Smooth muscle cell (in vitro differentiated cells): ENCODE measurements around the gene C1QTNF9. TPM values are rescaled to one million over a fixed set of nuclear protein-coding genes. Genes with fewer than 3 reads are reported as not detected.

Experiments
- DNase-seq: peaks from one replicate; lab custom pipeline; 2025; ENCODE audit not compliant: unreplicated experiment; lab: John Stamatoyannopoulos, UW
- H2AFZ ChIP-seq: fragments of 200-600 bp; sonication (generic); 2 replicates; pipeline ENCODE4 v1.6.0; 2016; ENCODE audit warnings: antibody characterized with exemption, low read depth, mild to moderate bottlenecking
- H3F3A ChIP-seq: fragments of 200-600 bp; sonication (generic); 2 replicates; pipeline ENCODE4 v1.6.0; 2017; ENCODE audit warnings: antibody characterized with exemption, low read depth
- H3K27ac ChIP-seq: fragments of 200-600 bp; sonication (generic); 2 replicates; pipeline ENCODE4 v1.5.1; 2016; ENCODE audit warnings: low read depth, mild to moderate bottlenecking
- H3K27me3 ChIP-seq: fragments of 200-600 bp; sonication (generic); 2 replicates; pipeline ENCODE4 v1.6.1; 2016; ENCODE audit warnings: low read depth, mild to moderate bottlenecking
- H3K36me3 ChIP-seq: fragments of 200-600 bp; sonication (generic); 2 replicates; pipeline ENCODE4 v1.5.1; 2016; ENCODE audit warnings: low read depth
- H3K4me1 ChIP-seq: fragments of 200-600 bp; sonication (generic); 2 replicates; pipeline ENCODE4 v1.5.1; 2016; ENCODE audit warnings: low read depth
- H3K4me2 ChIP-seq: fragments of 200-600 bp; sonication (generic); 2 replicates; pipeline ENCODE4 v1.6.0; 2016; ENCODE audit warnings: mild to moderate bottlenecking
- H3K4me3 ChIP-seq: fragments of 200-600 bp; sonication (generic); 2 replicates; pipeline ENCODE4 v1.5.1; 2016; ENCODE audit warnings: mild to moderate bottlenecking
- H3K79me2 ChIP-seq: fragments of 200-600 bp; sonication (generic); 2 replicates; pipeline ENCODE4 v1.6.0; 2016; ENCODE audit warnings: low read depth, mild to moderate bottlenecking
- H3K9ac ChIP-seq: fragments of 200-600 bp; sonication (generic); 2 replicates; pipeline ENCODE4 v1.6.0; 2016; ENCODE audit warnings: low read depth
- H3K9me3 ChIP-seq: fragments of 200-600 bp; sonication (generic); replicated peaks from 2 replicates; pipeline ENCODE4 v1.5.1; 2016; ENCODE audit warnings: low read depth
- H4K20me1 ChIP-seq: fragments of 200-600 bp; sonication (generic); 2 replicates; pipeline ENCODE4 v1.6.0; 2016; ENCODE audit warnings: low read depth
- WGBS: methylation state at CpG from one replicate; pipeline ENCODE4 v1.1.7; 2016; ENCODE audit warnings: low lambda C conversion rate; 5-methylcytosine and 5-hydroxymethylcytosine counted together
- polyA plus RNA-seq: library from polyadenylated mRNA; unstranded; fragments of >200 nt; fragmentation: Nextera tagmentation; extraction: Ambion mirVana; gene quantifications from 2 replicates; pipeline ENCODE4 v1.2.1, GENCODE V29; 2016
- total RNA-seq: library from RNA; depleted of rRNA; stranded (reverse); fragments of >200 nt; gene quantifications from 2 replicates; pipeline ENCODE4 v1.2.3, GENCODE V29; 2014
- TF ChIP-seq, protein P1 (sequence below): fragments of 200-600 bp; sonication (generic); IDR thresholded peaks from 2 replicates; pipeline ENCODE4 v1.5.1; 2017; ENCODE audit warnings: borderline replicate concordance, mild to moderate bottlenecking, antibody characterized with exemption; ENCODE audit not compliant: insufficient read depth, poor library complexity, severe bottlenecking

C1QTNF9 gene
- total and polyA plus RNA-seq, 2 experiments from 2014 or later = not detected

DNA sequence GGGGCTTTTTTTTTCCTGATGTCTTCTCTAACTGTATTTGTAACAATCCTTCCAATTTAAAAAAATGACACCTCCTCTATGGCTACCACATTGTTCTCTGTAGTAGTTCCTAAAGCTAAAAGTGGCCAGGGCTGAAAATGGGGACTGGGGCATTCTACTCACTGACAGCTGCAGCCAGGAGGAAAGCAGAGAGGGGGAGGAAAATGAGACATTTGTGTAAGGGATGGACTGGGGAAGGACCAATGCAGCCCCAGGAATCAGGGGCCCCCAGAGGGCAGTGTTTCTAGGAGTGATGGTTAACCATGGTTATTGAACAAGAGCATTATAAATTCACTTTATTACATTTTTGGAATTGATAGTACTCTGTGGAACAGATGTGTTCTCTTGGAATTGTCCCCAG lies 34.3 kb upstream of the C1QTNF9 start:
- H3K27me3 ChIP-seq = no peaks in the 10 kb centered on the region
- peaks cover 37% of the 10 kb centered on the region for H3K4me1 ChIP-seq
- H3K27ac ChIP-seq = peak overlapping the region; percentile 86

DNA sequence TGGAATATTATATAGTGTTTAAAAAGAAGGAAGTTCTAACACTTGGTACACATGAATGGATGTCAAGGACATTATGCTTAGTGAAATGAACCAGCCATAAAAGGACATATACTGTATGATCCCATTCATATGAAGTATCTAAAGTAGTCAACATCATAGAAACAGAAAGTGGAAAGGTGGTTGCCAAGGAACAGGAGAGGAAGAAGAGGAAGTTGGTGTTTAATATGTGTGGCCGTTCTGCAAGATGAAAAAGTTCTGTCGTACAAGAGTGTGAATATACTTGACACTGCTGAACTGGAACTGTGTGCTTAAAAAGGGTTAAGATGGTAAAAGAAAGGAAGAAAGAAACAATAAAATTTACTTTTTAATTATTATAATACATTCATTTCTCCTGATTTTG lies 33.1 kb upstream of the C1QTNF9 start:
- no peaks in the 10 kb centered on the region for H4K20me1 ChIP-seq
- H2AFZ ChIP-seq = no peak overlapping the region
- no peaks in the 10 kb centered on the region for H3K36me3 ChIP-seq
- TF ChIP-seq, protein P1, sequence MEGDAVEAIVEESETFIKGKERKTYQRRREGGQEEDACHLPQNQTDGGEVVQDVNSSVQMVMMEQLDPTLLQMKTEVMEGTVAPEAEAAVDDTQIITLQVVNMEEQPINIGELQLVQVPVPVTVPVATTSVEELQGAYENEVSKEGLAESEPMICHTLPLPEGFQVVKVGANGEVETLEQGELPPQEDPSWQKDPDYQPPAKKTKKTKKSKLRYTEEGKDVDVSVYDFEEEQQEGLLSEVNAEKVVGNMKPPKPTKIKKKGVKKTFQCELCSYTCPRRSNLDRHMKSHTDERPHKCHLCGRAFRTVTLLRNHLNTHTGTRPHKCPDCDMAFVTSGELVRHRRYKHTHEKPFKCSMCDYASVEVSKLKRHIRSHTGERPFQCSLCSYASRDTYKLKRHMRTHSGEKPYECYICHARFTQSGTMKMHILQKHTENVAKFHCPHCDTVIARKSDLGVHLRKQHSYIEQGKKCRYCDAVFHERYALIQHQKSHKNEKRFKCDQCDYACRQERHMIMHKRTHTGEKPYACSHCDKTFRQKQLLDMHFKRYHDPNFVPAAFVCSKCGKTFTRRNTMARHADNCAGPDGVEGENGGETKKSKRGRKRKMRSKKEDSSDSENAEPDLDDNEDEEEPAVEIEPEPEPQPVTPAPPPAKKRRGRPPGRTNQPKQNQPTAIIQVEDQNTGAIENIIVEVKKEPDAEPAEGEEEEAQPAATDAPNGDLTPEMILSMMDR = no peak
- WGBS = 100% methylated on average over 2 of the region's 2 CpGs
- no peak overlapping the region for H3K4me2 ChIP-seq
- H3K27me3 ChIP-seq = no peaks in the 10 kb centered on the region
- H3K4me3 ChIP-seq = no peak overlapping the region
- H3K4me1 ChIP-seq = peaks cover 24% of the 10 kb centered on the region
- H3F3A ChIP-seq = peaks cover 11% of the 10 kb centered on the region
- peaks cover 26% of the 10 kb centered on the region for H3K79me2 ChIP-seq
- DNase-seq = no peak
- peak overlapping the region; percentile 20 for H3K27ac ChIP-seq
- H3K9ac ChIP-seq = no peak overlapping the region
- H3K9me3 ChIP-seq = no peaks in the 10 kb centered on the region

More for the DNA sequence above, 34.3 kb upstream of the C1QTNF9 start:
- H3K36me3 ChIP-seq = no peaks in the 10 kb centered on the region
- H3K9me3 ChIP-seq = no peaks in the 10 kb centered on the region
- H4K20me1 ChIP-seq = no peaks in the 10 kb centered on the region
- H2AFZ ChIP-seq = no peak overlapping the region
- H3F3A ChIP-seq = peaks cover 9% of the 10 kb centered on the region
- H3K9ac ChIP-seq = peak overlapping the region; percentile 58
- peaks cover 26% of the 10 kb centered on the region for H3K79me2 ChIP-seq
- TF ChIP-seq, protein P1 = no peak
- H3K4me2 ChIP-seq = peak overlapping the region; percentile 52
- no peak for DNase-seq
- no peak overlapping the region for H3K4me3 ChIP-seq

DNA sequence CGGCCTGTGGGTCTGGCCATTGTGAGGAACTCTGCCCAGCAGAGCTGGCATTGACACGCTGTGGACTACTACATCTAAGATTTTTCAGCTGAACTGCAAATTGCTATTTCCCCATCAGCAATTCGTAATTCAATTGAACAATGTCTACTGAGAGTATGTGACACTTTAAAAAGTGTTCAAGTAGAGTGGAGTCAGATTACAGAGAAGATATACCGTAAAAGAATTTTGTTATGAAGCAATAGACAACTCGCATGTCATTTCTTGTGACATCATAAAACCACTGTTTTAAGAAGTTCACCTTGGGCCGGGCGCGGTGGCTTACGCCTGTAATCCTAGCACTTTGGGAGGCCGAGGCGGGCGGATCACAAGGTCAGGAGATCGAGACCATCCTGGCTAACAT lies 32.5 kb upstream of the C1QTNF9 start:
- Histone ChIP-seq H3K4me3 (no peak overlapping the region), H3K27me3 (no peaks in the 10 kb centered on the region), H3F3A (peaks cover 11% of the 10 kb centered on the region), H4K20me1 (no peaks in the 10 kb centered on the region), H3K27ac (peak overlapping the region; percentile 20), H3K79me2 (peaks cover 26% of the 10 kb centered on the region), H2AFZ (no peak overlapping the region), H3K4me1 (peaks cover 22% of the 10 kb centered on the region), H3K4me2 (no peak overlapping the region), H3K9me3 (no peaks in the 10 kb centered on the region), H3K9ac (no peak overlapping the region), H3K36me3 (no peaks in the 10 kb centered on the region)
- WGBS = 86% methylated on average over 13 of the region's 13 CpGs
- no peak for DNase-seq
- TF ChIP-seq, protein P1 = no peak

DNA sequence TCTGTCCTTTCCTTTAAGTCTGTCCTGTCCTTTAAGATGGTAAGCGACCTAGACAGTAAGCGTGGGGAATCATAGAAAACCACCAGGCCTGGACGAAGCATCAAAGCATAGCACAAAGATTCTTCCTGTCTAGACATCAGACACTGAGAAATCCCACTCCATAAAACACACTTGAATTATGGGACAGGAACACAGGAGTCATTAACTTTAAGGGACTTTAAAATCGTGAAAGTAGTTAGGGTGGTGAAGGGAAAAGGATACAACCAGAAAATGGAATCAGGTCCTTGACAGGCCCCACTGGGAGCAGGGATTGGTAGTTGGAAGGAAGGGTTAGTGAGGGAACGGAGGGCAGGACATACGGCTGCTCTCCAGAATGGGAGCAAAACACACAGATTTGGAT lies 31.6 kb upstream of the C1QTNF9 start:
- no peaks in the 10 kb centered on the region for H3K27me3 ChIP-seq
- H3K9ac ChIP-seq = peak overlapping the region; percentile 25
- peaks cover 15% of the 10 kb centered on the region for H3K4me1 ChIP-seq
- no peak overlapping the region for H2AFZ ChIP-seq
- no peaks in the 10 kb centered on the region for H3K36me3 ChIP-seq
- peaks cover 9% of the 10 kb centered on the region for H3F3A ChIP-seq
- TF ChIP-seq, protein P1 = no peak
- no peaks in the 10 kb centered on the region for H4K20me1 ChIP-seq
- 36% methylated on average over 6 of the region's 6 CpGs for WGBS
- peak overlapping the region; percentile 39 for H3K4me2 ChIP-seq
- H3K79me2 ChIP-seq = peaks cover 26% of the 10 kb centered on the region
- DNase-seq = no peak
- H3K4me3 ChIP-seq = no peak overlapping the region
- H3K27ac ChIP-seq = peak overlapping the region; percentile 84
- no peaks in the 10 kb centered on the region for H3K9me3 ChIP-seq
